Measurements from ENCODE around the gene CCDC82.

The CCDC82 gene

GRCh38 chr11:96337541-96338431 lies 51.9 kb downstream of the CCDC82 start:
- Histone ChIP-seq H3K4me3 (ENCODE audit: low read length) (no peak overlapping the region), H3K4me1 (ENCODE audit: control insufficient read depth, low read length) (peaks cover 14% of the 10 kb centered on the region)

GRCh38 chr11:96335388-96335787 lies 54.3 kb downstream of the CCDC82 start:
- no peak overlapping the region for H3K4me2 ChIP-seq (ENCODE audit: low read length)
- no peak for TF ChIP-seq CTCF (IDR thresholded peaks at IDR 0.05; ENCODE audit: low read depth, low read length, poor library complexity, severe bottlenecking)
- no peak for TF ChIP-seq EZH2phosphoT487 (IDR thresholded peaks at IDR 0.05; ENCODE audit: borderline replicate concordance, low read length)
- no peaks in the 10 kb centered on the region for H3K36me3 ChIP-seq (ENCODE audit: control insufficient read depth, low read length)
- no peaks in the 10 kb centered on the region for H4K20me1 ChIP-seq (ENCODE audit: control insufficient read depth, insufficient read depth, low read depth, low read length)
- H3K27ac ChIP-seq (ENCODE audit: low read depth, low read length): no peak overlapping the region
- H3K9me2 ChIP-seq (replicated peaks; ENCODE audit: control insufficient read depth, low read length): no peaks in the 10 kb centered on the region
- H3K4me1 ChIP-seq (ENCODE audit: control insufficient read depth, low read length): no peaks in the 10 kb centered on the region
- no peaks in the 10 kb centered on the region for H3K9me3 ChIP-seq (ENCODE audit: control insufficient read depth, insufficient read depth, low read length)
- no peaks in the 10 kb centered on the region for H3K79me2 ChIP-seq (ENCODE audit: control insufficient read depth, low read length)
- H3K27me3 ChIP-seq (ENCODE audit: control insufficient read depth, low read length): no peaks in the 10 kb centered on the region
- H3F3A ChIP-seq (ENCODE audit: control insufficient read depth, insufficient read depth): no peaks in the 10 kb centered on the region
- H3K4me3 ChIP-seq (ENCODE audit: low read length): no peak overlapping the region

More at GRCh38 chr11:96337541-96338431, 51.9 kb downstream of the CCDC82 start:
- Histone ChIP-seq H3K4me2 (ENCODE audit: low read length) (no peak overlapping the region), H3K9me2 (replicated peaks; ENCODE audit: control insufficient read depth, low read length) (no peaks in the 10 kb centered on the region), H3K79me2 (ENCODE audit: control insufficient read depth, low read length) (no peaks in the 10 kb centered on the region), H3K27me3 (ENCODE audit: control insufficient read depth, low read length) (peaks cover 13% of the 10 kb centered on the region), H3K9me3 (ENCODE audit: control insufficient read depth, insufficient read depth, low read length) (no peaks in the 10 kb centered on the region), H3K27ac (ENCODE audit: low read depth, low read length) (no peak overlapping the region), H3F3A (ENCODE audit: control insufficient read depth, insufficient read depth) (no peaks in the 10 kb centered on the region), H3K36me3 (ENCODE audit: control insufficient read depth, low read length) (no peaks in the 10 kb centered on the region), H4K20me1 (ENCODE audit: control insufficient read depth, insufficient read depth, low read depth, low read length) (no peaks in the 10 kb centered on the region)
- no peak for TF ChIP-seq CTCF (IDR thresholded peaks at IDR 0.05; ENCODE audit: low read depth, low read length, poor library complexity, severe bottlenecking)
- no peak for TF ChIP-seq EZH2phosphoT487 (IDR thresholded peaks at IDR 0.05; ENCODE audit: borderline replicate concordance, low read length)

GRCh38 chr11:96334219-96334618 lies 55.5 kb downstream of the CCDC82 start:
- H3F3A ChIP-seq (ENCODE audit: control insufficient read depth, insufficient read depth): no peaks in the 10 kb centered on the region
- H3K27me3 ChIP-seq (ENCODE audit: control insufficient read depth, low read length): no peaks in the 10 kb centered on the region
- no peaks in the 10 kb centered on the region for H3K36me3 ChIP-seq (ENCODE audit: control insufficient read depth, low read length)
- H3K79me2 ChIP-seq (ENCODE audit: control insufficient read depth, low read length): no peaks in the 10 kb centered on the region
- no peaks in the 10 kb centered on the region for H4K20me1 ChIP-seq (ENCODE audit: control insufficient read depth, insufficient read depth, low read depth, low read length)
- H3K9me3 ChIP-seq (ENCODE audit: control insufficient read depth, insufficient read depth, low read length): no peaks in the 10 kb centered on the region
- H3K4me3 ChIP-seq (ENCODE audit: low read length): no peak overlapping the region
- no peak overlapping the region for H3K4me2 ChIP-seq (ENCODE audit: low read length)
- no peaks in the 10 kb centered on the region for H3K4me1 ChIP-seq (ENCODE audit: control insufficient read depth, low read length)
- H3K27ac ChIP-seq (ENCODE audit: low read depth, low read length): no peak overlapping the region
- no peaks in the 10 kb centered on the region for H3K9me2 ChIP-seq (replicated peaks; ENCODE audit: control insufficient read depth, low read length)
- TF ChIP-seq CTCF (IDR thresholded peaks at IDR 0.05; ENCODE audit: low read depth, low read length, poor library complexity, severe bottlenecking): no peak
- no peak for TF ChIP-seq EZH2phosphoT487 (IDR thresholded peaks at IDR 0.05; ENCODE audit: borderline replicate concordance, low read length)

Data from DOHH2 (cell line).